ENCODE results near the gene KLHL3.

Gene KLHL3

GRCh38 chr5:137728048-137728447, 7.8 kb downstream of the KLHL3 start:
- H3K9me2 ChIP-seq (ENCODE audit: low read depth, low read length) = no peaks in the 10 kb centered on the region
- H2AFZ ChIP-seq (ENCODE audit: low read length) = no peak overlapping the region
- no peaks in the 10 kb centered on the region for H3K36me3 ChIP-seq (ENCODE audit: insufficient read depth, low read length)
- H3K9me3 ChIP-seq (ENCODE audit: low read length) = no peaks in the 10 kb centered on the region
- no peaks in the 10 kb centered on the region for H3K79me2 ChIP-seq (ENCODE audit: insufficient read depth, low read length)
- no peaks in the 10 kb centered on the region for H3F3A ChIP-seq (ENCODE audit: insufficient read depth, low read length)
- no peak overlapping the region for H3K9ac ChIP-seq (ENCODE audit: low read length)
- TF ChIP-seq CTCF (IDR thresholded peaks at IDR 0.05; ENCODE audit: low read length) (no peak), EZH2 (IDR thresholded peaks at IDR 0.05; ENCODE audit: borderline replicate concordance, low read length) (no peak)
- no peaks in the 10 kb centered on the region for H3K27me3 ChIP-seq (ENCODE audit: insufficient read depth, low read length)
- no peaks in the 10 kb centered on the region for H4K20me1 ChIP-seq (ENCODE audit: insufficient read depth, low read length)
- no peaks in the 10 kb centered on the region for H3K4me1 ChIP-seq (ENCODE audit: insufficient read depth, low read length, severe bottlenecking)
- H3K4me3 ChIP-seq (ENCODE audit: low read depth, low read length, poor library complexity, severe bottlenecking) = no peak overlapping the region
- H3K4me2 ChIP-seq (ENCODE audit: low read length) = no peak overlapping the region
- no peak overlapping the region for H3K27ac ChIP-seq (ENCODE audit: low read depth, low read length, poor library complexity, severe bottlenecking)

- no peaks in the 10 kb centered on the region for H3K9me2 ChIP-seq (ENCODE audit: low read depth, low read length)
Observed at GRCh38 chr5:137727623-137728022, 8.3 kb downstream of the KLHL3 start.

GRCh38 chr5:137724251-137724650, 11.6 kb downstream of the KLHL3 start:
- Histone ChIP-seq H3K27me3 (ENCODE audit: insufficient read depth, low read length) (no peaks in the 10 kb centered on the region), H3K4me1 (ENCODE audit: insufficient read depth, low read length, severe bottlenecking) (no peaks in the 10 kb centered on the region), H3K4me3 (ENCODE audit: low read depth, low read length, poor library complexity, severe bottlenecking) (no peak overlapping the region), H3K9me3 (ENCODE audit: low read length) (no peaks in the 10 kb centered on the region), H3K79me2 (ENCODE audit: insufficient read depth, low read length) (no peaks in the 10 kb centered on the region), H3K27ac (ENCODE audit: low read depth, low read length, poor library complexity, severe bottlenecking) (no peak overlapping the region), H3K9ac (ENCODE audit: low read length) (no peak overlapping the region), H3K4me2 (ENCODE audit: low read length) (no peak overlapping the region), H3K36me3 (ENCODE audit: insufficient read depth, low read length) (no peaks in the 10 kb centered on the region), H4K20me1 (ENCODE audit: insufficient read depth, low read length) (no peaks in the 10 kb centered on the region), H3F3A (ENCODE audit: insufficient read depth, low read length) (no peaks in the 10 kb centered on the region), H3K9me2 (ENCODE audit: low read depth, low read length) (no peaks in the 10 kb centered on the region), H2AFZ (ENCODE audit: low read length) (no peak overlapping the region)
- TF ChIP-seq EZH2 (IDR thresholded peaks at IDR 0.05; ENCODE audit: borderline replicate concordance, low read length) (no peak), CTCF (IDR thresholded peaks at IDR 0.05; ENCODE audit: low read length) (no peak)

More at GRCh38 chr5:137727623-137728022, 8.3 kb downstream of the KLHL3 start:
- Histone ChIP-seq H2AFZ (ENCODE audit: low read length) (no peak overlapping the region), H3K9me3 (ENCODE audit: low read length) (no peaks in the 10 kb centered on the region), H3K27me3 (ENCODE audit: insufficient read depth, low read length) (no peaks in the 10 kb centered on the region), H4K20me1 (ENCODE audit: insufficient read depth, low read length) (no peaks in the 10 kb centered on the region), H3K36me3 (ENCODE audit: insufficient read depth, low read length) (no peaks in the 10 kb centered on the region), H3K79me2 (ENCODE audit: insufficient read depth, low read length) (no peaks in the 10 kb centered on the region), H3K27ac (ENCODE audit: low read depth, low read length, poor library complexity, severe bottlenecking) (no peak overlapping the region), H3K4me1 (ENCODE audit: insufficient read depth, low read length, severe bottlenecking) (no peaks in the 10 kb centered on the region), H3F3A (ENCODE audit: insufficient read depth, low read length) (no peaks in the 10 kb centered on the region), H3K4me2 (ENCODE audit: low read length) (no peak overlapping the region), H3K9ac (ENCODE audit: low read length) (no peak overlapping the region), H3K4me3 (ENCODE audit: low read depth, low read length, poor library complexity, severe bottlenecking) (no peak overlapping the region)
- TF ChIP-seq CTCF (IDR thresholded peaks at IDR 0.05; ENCODE audit: low read length) = no peak

Measured in OCI-LY1 (cell line).